ENCODE data around the gene TTC28. TPM values are rescaled to one million over a fixed set of nuclear protein-coding genes. Genes with fewer than 3 reads are reported as not detected.
"Not testable (repeated sequence)": the region's sequence is repeated elsewhere in the genome, so short reads cannot be mapped to it uniquely, and the experiment has no call there.

Gene TTC28
- total RNA-seq, 1 donor from 2014 or later = 7.9 TPM

DNA sequence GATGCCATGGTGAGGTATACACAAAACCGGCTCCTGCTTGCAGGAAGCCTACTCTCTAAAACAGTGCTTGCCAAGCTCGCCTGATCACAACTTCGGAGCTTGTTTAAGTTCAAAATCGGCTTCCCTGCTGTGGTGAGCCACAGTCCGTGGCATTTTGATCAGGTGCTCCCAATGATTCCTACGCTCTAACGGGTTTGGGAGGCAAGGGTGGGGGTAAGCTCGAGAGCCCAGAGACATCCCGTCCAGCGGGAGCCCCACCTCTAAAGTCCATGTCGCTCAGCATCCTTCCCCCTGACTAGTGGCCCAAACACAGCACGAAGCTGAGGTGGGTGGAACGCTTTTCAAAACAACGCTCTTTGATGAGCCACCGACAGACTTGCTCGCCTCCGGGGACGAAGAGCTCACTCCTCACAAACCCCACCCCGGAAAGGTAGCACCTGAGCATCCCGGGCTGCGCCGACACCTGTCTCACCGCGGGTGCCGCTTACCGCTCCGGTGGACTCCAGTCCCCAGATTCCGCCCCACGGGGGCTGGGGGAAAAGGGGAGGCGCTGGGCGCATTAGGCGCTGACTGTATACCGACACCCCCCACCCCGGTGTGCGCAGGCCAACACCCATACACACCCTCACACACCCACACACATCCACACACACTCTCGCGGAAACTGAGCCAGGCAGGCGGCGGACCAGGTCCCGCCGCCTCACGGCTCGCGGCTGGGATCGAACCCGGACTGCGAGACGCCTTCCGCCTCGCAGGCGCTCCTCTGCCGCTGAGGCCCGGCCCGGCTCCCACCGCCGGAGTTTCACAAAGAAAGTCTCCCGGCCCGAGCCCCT lies 646 bp downstream of the TTC28 start:
- CTCF ChIA-PET; H3K9me3 Mint-ChIP-seq; POLR2A ChIA-PET; H3K36me3 Mint-ChIP-seq (ENCODE audit: low read depth); DNase-seq: not testable (repeated sequence)
- Mint-ChIP-seq H3K27ac (peak overlapping the region; percentile 59), H3K4me1 (peaks cover 23% of the 10 kb centered on the region), H3K4me3 (peak overlapping the region; percentile 80), H3K27me3 (peaks cover 14% of the 10 kb centered on the region)
- ATAC-seq (ENCODE audit: low read depth) = peak; percentile 18
- intact Hi-C loops (cut with micrococcal nuclease) = loop anchor here (2.0 to 5.0 kb wide), 3 partner anchors 33 to 123 kb away; partner anchors contain the start of genes CCDC117 and XBP1

DNA sequence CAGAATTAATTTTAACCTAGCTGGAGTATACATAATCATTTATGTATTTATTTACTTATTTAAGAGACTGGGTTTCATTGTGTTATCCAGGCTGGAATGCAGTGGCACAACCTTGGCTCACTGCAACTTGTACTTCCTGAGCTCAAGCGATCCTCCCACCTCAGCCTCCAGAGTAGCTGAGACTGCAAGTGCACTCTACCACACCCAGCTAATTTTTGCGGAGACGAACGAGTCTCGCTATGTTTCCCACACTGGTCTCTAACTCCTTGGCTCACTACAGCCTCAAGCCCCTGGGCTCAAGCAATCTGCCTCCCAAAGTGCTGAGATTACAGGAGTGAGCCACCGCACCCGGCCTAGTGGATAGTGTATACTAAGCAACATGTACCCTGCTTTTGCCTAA lies 1.5 kb downstream of the TTC28 start:
- DNase-seq; ATAC-seq (ENCODE audit: low read depth); H3K27ac Mint-ChIP-seq; H3K9me3 Mint-ChIP-seq; CTCF ChIA-PET; H3K36me3 Mint-ChIP-seq (ENCODE audit: low read depth); H3K4me3 Mint-ChIP-seq: not testable (repeated sequence)
- H3K27me3 Mint-ChIP-seq = peaks cover 17% of the 10 kb centered on the region
- H3K4me1 Mint-ChIP-seq = peaks cover 31% of the 10 kb centered on the region
- POLR2A ChIA-PET = interaction anchor here (0.6 kb wide), 1 partner anchor 43 kb away, joined by 11 read pairs; no protein-coding TSS in a partner anchor
- intact Hi-C loops (cut with micrococcal nuclease) = loop anchor here (2.0 to 5.0 kb wide), 3 partner anchors 34 to 124 kb away; partner anchors contain the start of genes CCDC117 and XBP1

DNA sequence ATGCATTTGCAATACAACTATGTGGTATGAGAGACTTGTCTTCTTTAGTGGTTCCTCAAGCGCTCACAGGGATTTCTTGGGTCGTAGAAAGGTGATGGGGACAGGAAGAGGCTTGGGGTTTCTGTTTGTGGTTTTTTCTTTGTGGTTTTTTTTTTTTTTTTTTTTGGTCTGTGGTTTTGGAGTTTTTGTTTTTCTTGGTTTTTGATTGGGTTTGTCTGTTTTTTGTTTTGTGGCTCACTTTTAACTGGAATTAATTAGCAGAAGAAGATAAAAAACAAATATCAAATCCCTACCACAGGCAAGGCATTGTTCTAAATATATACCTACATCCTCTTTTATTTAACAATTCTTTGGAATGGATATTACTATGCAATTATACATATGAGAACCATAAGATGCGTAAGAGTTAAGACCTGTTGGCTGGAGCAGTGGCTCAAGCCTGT lies 5.5 kb downstream of the TTC28 start:
- POLR2A ChIA-PET = no interaction called here
- intact Hi-C loops (cut with micrococcal nuclease) = loop anchor here (1.0 kb wide), 1 partner anchor 68 kb away; the partner anchor contains the start of gene HSCB
- Mint-ChIP-seq H3K4me3 (peak overlapping the region; percentile 68), H3K27me3 (peaks cover 28% of the 10 kb centered on the region), H3K27ac (peak overlapping the region; percentile 91), H3K36me3 (ENCODE audit: low read depth) (peaks cover 3% of the 10 kb centered on the region), H3K9me3 (peaks cover 8% of the 10 kb centered on the region), H3K4me1 (peaks cover 30% of the 10 kb centered on the region)
- TF ChIP-seq, protein P1, sequence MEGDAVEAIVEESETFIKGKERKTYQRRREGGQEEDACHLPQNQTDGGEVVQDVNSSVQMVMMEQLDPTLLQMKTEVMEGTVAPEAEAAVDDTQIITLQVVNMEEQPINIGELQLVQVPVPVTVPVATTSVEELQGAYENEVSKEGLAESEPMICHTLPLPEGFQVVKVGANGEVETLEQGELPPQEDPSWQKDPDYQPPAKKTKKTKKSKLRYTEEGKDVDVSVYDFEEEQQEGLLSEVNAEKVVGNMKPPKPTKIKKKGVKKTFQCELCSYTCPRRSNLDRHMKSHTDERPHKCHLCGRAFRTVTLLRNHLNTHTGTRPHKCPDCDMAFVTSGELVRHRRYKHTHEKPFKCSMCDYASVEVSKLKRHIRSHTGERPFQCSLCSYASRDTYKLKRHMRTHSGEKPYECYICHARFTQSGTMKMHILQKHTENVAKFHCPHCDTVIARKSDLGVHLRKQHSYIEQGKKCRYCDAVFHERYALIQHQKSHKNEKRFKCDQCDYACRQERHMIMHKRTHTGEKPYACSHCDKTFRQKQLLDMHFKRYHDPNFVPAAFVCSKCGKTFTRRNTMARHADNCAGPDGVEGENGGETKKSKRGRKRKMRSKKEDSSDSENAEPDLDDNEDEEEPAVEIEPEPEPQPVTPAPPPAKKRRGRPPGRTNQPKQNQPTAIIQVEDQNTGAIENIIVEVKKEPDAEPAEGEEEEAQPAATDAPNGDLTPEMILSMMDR (IDR thresholded peaks at IDR 0.05) = no peak
- DNase-seq (no peak), ATAC-seq (ENCODE audit: low read depth) (peak; percentile 71)
- CTCF ChIA-PET = no interaction called here

DNA sequence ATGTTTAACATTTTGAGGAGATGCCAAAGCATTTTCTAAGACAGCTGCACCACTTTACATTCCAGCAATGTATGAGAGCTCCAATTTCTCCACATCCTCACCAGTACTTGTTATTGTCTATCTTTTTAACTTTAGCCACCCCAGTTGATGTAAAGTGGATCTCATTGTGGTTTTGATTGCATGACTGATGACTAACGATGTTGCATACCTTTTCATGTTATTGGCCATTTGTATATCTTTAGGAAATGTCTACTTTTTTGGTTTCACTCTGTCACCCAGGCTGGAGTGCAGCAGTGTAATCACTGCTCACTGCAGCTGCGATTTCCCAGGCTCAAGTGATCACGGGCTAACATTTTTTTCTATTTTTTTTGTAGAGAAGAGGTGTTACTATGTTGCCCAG lies 8.9 kb downstream of the TTC28 start:
- peaks cover 8% of the 10 kb centered on the region for H3K9me3 Mint-ChIP-seq
- DNase-seq = no peak
- peaks cover 3% of the 10 kb centered on the region for H3K36me3 Mint-ChIP-seq (ENCODE audit: low read depth)
- POLR2A ChIA-PET = no interaction called here
- CTCF ChIA-PET = no interaction called here
- TF ChIP-seq, protein P1 (IDR thresholded peaks at IDR 0.05) = no peak
- H3K4me3 Mint-ChIP-seq = no peak overlapping the region
- H3K27ac Mint-ChIP-seq = no peak overlapping the region
- H3K27me3 Mint-ChIP-seq = peaks cover 25% of the 10 kb centered on the region
- H3K4me1 Mint-ChIP-seq = peaks cover 25% of the 10 kb centered on the region
- ATAC-seq (ENCODE audit: low read depth) = no peak
- intact Hi-C loops (cut with micrococcal nuclease) = no loop called here

DNA sequence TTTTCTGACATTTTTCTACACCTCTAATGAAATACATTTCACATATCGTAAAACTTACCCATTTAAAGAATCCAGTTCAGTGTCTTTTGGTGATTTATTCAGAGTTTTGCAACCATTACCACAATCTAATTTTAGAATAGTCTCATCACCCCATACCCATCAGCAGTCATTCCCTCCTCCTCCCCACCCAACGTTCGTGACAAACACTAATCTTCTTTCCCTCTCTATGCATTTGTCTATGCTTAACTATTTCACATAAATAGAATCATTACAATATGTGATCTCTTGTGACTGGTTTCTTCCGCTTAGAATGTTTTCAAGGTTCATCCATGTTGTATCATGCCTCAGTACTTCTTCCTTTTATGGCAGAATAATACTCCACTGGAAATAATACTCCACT lies 9.5 kb downstream of the TTC28 start:
- DNase-seq = no peak
- intact Hi-C loops (cut with micrococcal nuclease) = no loop called here
- H3K27me3 Mint-ChIP-seq = peaks cover 24% of the 10 kb centered on the region
- no peak for ATAC-seq (ENCODE audit: low read depth)
- no peak overlapping the region for H3K4me3 Mint-ChIP-seq
- H3K27ac Mint-ChIP-seq = no peak overlapping the region
- TF ChIP-seq, protein P1 (IDR thresholded peaks at IDR 0.05) = no peak
- CTCF ChIA-PET = no interaction called here
- H3K4me1 Mint-ChIP-seq = peaks cover 22% of the 10 kb centered on the region
- peaks cover 8% of the 10 kb centered on the region for H3K9me3 Mint-ChIP-seq
- H3K36me3 Mint-ChIP-seq (ENCODE audit: low read depth) = peaks cover 3% of the 10 kb centered on the region
- POLR2A ChIA-PET = no interaction called here

DNA sequence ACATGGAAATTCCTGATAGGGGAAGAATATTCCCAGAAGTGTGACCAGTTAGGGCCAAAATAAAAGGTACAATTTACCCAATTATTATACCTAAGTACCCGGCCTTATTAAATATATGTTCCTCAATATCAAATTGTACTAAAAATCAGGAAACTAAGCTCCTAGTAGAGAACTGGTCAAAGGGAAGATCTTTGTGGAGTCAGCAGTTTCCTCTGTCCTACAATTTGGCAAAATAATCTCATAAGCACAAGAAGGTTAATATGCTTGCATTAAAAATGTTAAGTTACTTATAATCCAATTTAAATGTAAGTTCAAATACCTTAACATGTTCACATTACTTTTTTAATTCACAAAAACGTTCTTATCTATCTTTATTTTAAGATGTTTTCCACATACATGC lies 10.3 kb downstream of the TTC28 start:
- H3K9me3 Mint-ChIP-seq = peaks cover 8% of the 10 kb centered on the region
- no peak overlapping the region for H3K4me3 Mint-ChIP-seq
- POLR2A ChIA-PET = no interaction called here
- H3K36me3 Mint-ChIP-seq (ENCODE audit: low read depth) = peaks cover 3% of the 10 kb centered on the region
- peaks cover 15% of the 10 kb centered on the region for H3K4me1 Mint-ChIP-seq
- H3K27ac Mint-ChIP-seq = no peak overlapping the region
- no peak for ATAC-seq (ENCODE audit: low read depth)
- CTCF ChIA-PET = no interaction called here
- intact Hi-C loops (cut with micrococcal nuclease) = no loop called here
- DNase-seq = no peak
- TF ChIP-seq, protein P1 (IDR thresholded peaks at IDR 0.05) = no peak
- peaks cover 20% of the 10 kb centered on the region for H3K27me3 Mint-ChIP-seq

DNA sequence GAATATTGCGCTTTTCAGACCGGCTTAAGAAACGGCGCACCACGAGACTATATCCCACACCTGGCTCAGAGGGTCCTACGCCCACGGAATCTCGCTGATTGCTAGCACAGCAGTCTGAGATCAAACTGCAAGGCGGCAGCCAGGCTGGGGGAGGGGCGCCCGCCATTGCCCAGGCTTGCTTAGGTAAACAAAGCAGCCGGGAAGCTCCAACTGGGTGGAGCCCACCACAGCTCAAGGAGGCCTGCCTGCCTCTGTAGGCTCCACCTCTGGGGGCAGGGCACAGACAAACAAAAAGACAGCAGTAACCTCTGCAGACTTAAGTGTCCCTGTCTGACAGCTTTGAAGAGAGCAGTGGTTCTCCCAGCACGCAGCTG lies 16.1 kb downstream of the TTC28 start:
- CTCF ChIA-PET; H3K36me3 Mint-ChIP-seq (ENCODE audit: low read depth): not testable (repeated sequence)

More for the DNA sequence above, 16.1 kb downstream of the TTC28 start:
- H3K4me1 Mint-ChIP-seq; DNase-seq; intact Hi-C loops (cut with micrococcal nuclease); H3K9me3 Mint-ChIP-seq; H3K27me3 Mint-ChIP-seq; ATAC-seq (ENCODE audit: low read depth); H3K4me3 Mint-ChIP-seq; H3K27ac Mint-ChIP-seq; POLR2A ChIA-PET: not testable (repeated sequence)
